GM21526 (cell line): ENCODE data around the gene C2CD3.
"Not testable (repeated sequence)": the region's sequence is repeated elsewhere in the genome, so short reads cannot be mapped to it uniquely, and the experiment has no call there.

ENCODE experiments used
- ATAC-seq: cut with Tn5 transposase; IDR thresholded peaks from one replicate; pipeline ENCODE4 v1.9.1; 2021; ENCODE audit warnings: moderate library complexity; ENCODE audit not compliant: unreplicated experiment, low FRiP score

Gene C2CD3

GRCh38 chr11:73988227-73988626 lies 182.6 kb downstream of the C2CD3 start:
- no peak for ATAC-seq

- ATAC-seq, result not testable (repeated sequence)
Observed at GRCh38 chr11:73985661-73986060, 185.1 kb downstream of the C2CD3 start.

- no peak for ATAC-seq
Observed at GRCh38 chr11:73983741-73984538, 186.9 kb downstream of the C2CD3 start.

GRCh38 chr11:73982990-73983740 lies 187.6 kb downstream of the C2CD3 start:
- peak; percentile 61 for ATAC-seq

- ATAC-seq, result peak; percentile 35
Observed at GRCh38 chr11:73982595-73982989, 188.2 kb downstream of the C2CD3 start, which contains the start of gene UCP2. UCP2 (minus strand) TSS chr11:73982843; CDS start chr11:73978378, 4,465 bp downstream.

- no peak for ATAC-seq
Observed at GRCh38 chr11:73981051-73981805, 189.6 kb downstream of the C2CD3 start.

- ATAC-seq, result peak; percentile 41
Observed at GRCh38 chr11:73980001-73980961, 190.5 kb downstream of the C2CD3 start.

- no peak for ATAC-seq
Observed at GRCh38 chr11:73978576-73979086, 192.2 kb downstream of the C2CD3 start.

GRCh38 chr11:73977856-73978519 lies 192.8 kb downstream of the C2CD3 start:
- no peak for ATAC-seq

GRCh38 chr11:73976451-73977151 lies 194.2 kb downstream of the C2CD3 start:
- ATAC-seq, result no peak

- ATAC-seq, result no peak
Observed at GRCh38 chr11:73975479-73975757, 195.4 kb downstream of the C2CD3 start.

- no peak for ATAC-seq
Observed at GRCh38 chr11:73974604-73975478, 196.0 kb downstream of the C2CD3 start.

- ATAC-seq, result no peak
Observed at GRCh38 chr11:73972620-73973449, 198.0 kb downstream of the C2CD3 start.

- ATAC-seq, result no peak
Observed at GRCh38 chr11:73972187-73972586, 198.6 kb downstream of the C2CD3 start.

- ATAC-seq, result no peak
Observed at GRCh38 chr11:73971175-73971719, 199.6 kb downstream of the C2CD3 start.

GRCh38 chr11:73969991-73970800 lies 200.6 kb downstream of the C2CD3 start:
- ATAC-seq, result no peak
